GM12878 (cell line): ENCODE data around the gene YWHAG. TPM values are rescaled to one million over a fixed set of nuclear protein-coding genes. Genes with fewer than 3 reads are reported as not detected.
"Not testable (repeated sequence)": the region's sequence is repeated elsewhere in the genome, so short reads cannot be mapped to it uniquely, and the experiment has no call there.

Experiments used
- ATAC-seq: fragments of 200-7000 bp; cut with Tn5 transposase; 3 replicates; pipeline ENCODE4 v1.9.1; 2020; ENCODE audit warnings: mild to moderate bottlenecking, moderate library complexity
- BruUV-seq: library from RNA; stranded (reverse); fragments of 400-500 nt; replicated peaks from 2 replicates; lab custom pipeline; 2021; lab: Mats Ljungman, UMichigan
- CTCF ChIA-PET: fragments of 300-600 bp; sonication (Branson Sonifier 250); formaldehyde crosslinking; extraction: SDS; loops from one replicate; lab custom pipeline; 2021; ENCODE audit warnings: inconsistent platforms; lab: Yijun Ruan, JAX
- POLR2A ChIA-PET: fragments of 350-600 bp; formaldehyde crosslinking; extraction: SDS; loops from one replicate; lab custom pipeline; 2021; ENCODE audit warnings: inconsistent platforms; lab: Charles Lee
- RAD21 ChIA-PET: fragments of 300-600 bp; sonication (Branson Sonifier 250); formaldehyde crosslinking; loops from one replicate; lab custom pipeline; 2023; ENCODE audit warnings: antibody characterized with exemption; ENCODE audit not compliant: unreplicated experiment; lab: Charles Lee
- SMC1A ChIA-PET: fragments of 300-600 bp; sonication (Branson Sonifier 250); formaldehyde crosslinking; loops from one replicate; lab custom pipeline; 2023; ENCODE audit not compliant: unreplicated experiment, uncharacterized antibody; lab: Charles Lee
- DNase-seq: peaks from one replicate; pipeline ENCODE4 v3.0.0-alpha.2; 2011; ENCODE audit warnings: low read depth, low spot score
- FAIRE-seq: peaks from 3 replicates; lab custom pipeline; 2011; peaks lifted over from hg19 to GRCh38; lab: Jason Lieb, UNC
- H2AFZ ChIP-seq: 2 replicates; pipeline ENCODE4 v1.6.0; 2011; ENCODE audit warnings: low read depth, low read length, control low read depth; ENCODE audit not compliant: control insufficient read depth
- H3K27ac ChIP-seq: 2 replicates; pipeline ENCODE4 v1.5.1; 2011; ENCODE audit warnings: control low read depth; ENCODE audit not compliant: control insufficient read depth, insufficient read depth
- H3K27me3 ChIP-seq, 2 experiments: replicated peaks in 1 of 2; 2 replicates each; pipeline versions ENCODE4 v1.6.0 to v1.6.1; 2011; ENCODE audit warnings: low read length in 1 of 2; ENCODE audit not compliant: control insufficient read depth in 2 of 2, insufficient read depth in 2 of 2
- H3K36me3 ChIP-seq, 2 experiments: 2 replicates each; pipeline ENCODE4 v1.5.1; 2011; ENCODE audit warnings: low read length in 1 of 2; ENCODE audit not compliant: control insufficient read depth in 2 of 2, insufficient read depth in 2 of 2
- H3K4me1 ChIP-seq: 2 replicates; pipeline ENCODE4 v1.6.1; 2011; ENCODE audit warnings: mild to moderate bottlenecking, low read length, moderate library complexity, mixed read lengths; ENCODE audit not compliant: control insufficient read depth, insufficient read depth
- H3K4me2 ChIP-seq: 2 replicates; pipeline ENCODE4 v1.6.0; 2011; ENCODE audit warnings: control low read depth; ENCODE audit not compliant: control insufficient read depth, insufficient read depth
- H3K4me3 ChIP-seq: fragments of 200-600 bp; sonication (generic); 2 replicates; pipeline ENCODE4 v1.5.1; 2016
- H3K79me2 ChIP-seq: 2 replicates; pipeline ENCODE4 v1.6.0; 2011; ENCODE audit warnings: low read length; ENCODE audit not compliant: control insufficient read depth, insufficient read depth
- H3K9ac ChIP-seq: 2 replicates; pipeline ENCODE4 v1.8.0; 2011; ENCODE audit warnings: low read length, control low read depth, mixed read lengths; ENCODE audit not compliant: control insufficient read depth, insufficient read depth
- H3K9me3 ChIP-seq: replicated peaks from 3 replicates; pipeline ENCODE4 v1.5.1; 2011; ENCODE audit warnings: mild to moderate bottlenecking, low read length; ENCODE audit not compliant: control insufficient read depth, insufficient read depth
- H4K20me1 ChIP-seq: 2 replicates; pipeline ENCODE4 v1.6.0; 2011; ENCODE audit not compliant: control insufficient read depth, insufficient read depth
- CBFB ChIP-seq: IDR thresholded peaks from 2 replicates; pipeline ENCODE4 v1.6.1; 2016; ENCODE audit warnings: antibody characterized with exemption, low read depth
- CEBPB ChIP-seq, 2 experiments: fragments of 150-350 bp in 1 of 2; IDR thresholded peaks; 2 replicates each; pipeline ENCODE4 v1.6.1; 2012 to 2014; ENCODE audit warnings: low read depth in 2 of 2, low read length in 2 of 2, borderline replicate concordance in 1 of 2, inconsistent platforms in 1 of 2
- CREM ChIP-seq: IDR thresholded peaks from 2 replicates; pipeline ENCODE4 v1.6.1; 2014; ENCODE audit warnings: antibody characterized with exemption, low read depth
- HCFC1 ChIP-seq: fragments of 150-350 bp; IDR thresholded peaks from 2 replicates; pipeline ENCODE4 v1.6.1; 2014; ENCODE audit warnings: low read length
- IKZF1 ChIP-seq: fragments of 450-650 bp; conservative IDR thresholded peaks from 2 replicates; pipeline ENCODE4 v1.6.1; 2017; ENCODE audit warnings: antibody characterized with exemption, mild to moderate bottlenecking
- RAD21 ChIP-seq: IDR thresholded peaks from 2 replicates; pipeline ENCODE4 v1.6.1; 2011; ENCODE audit warnings: mild to moderate bottlenecking, low read depth, low read length, moderate library complexity; ENCODE audit not compliant: insufficient read depth
- WGBS: methylation state at CpG from one replicate; pipeline ENCODE4 v1.1.6; 2016; ENCODE audit warnings: low lambda C conversion rate; ENCODE audit not compliant: insufficient replicate concordance, insufficient coverage; ENCODE audit errors: missing lambda C conversion rate; 5-methylcytosine and 5-hydroxymethylcytosine counted together
- in situ Hi-C: fragments of 300-500 bp; cut with MboI; formaldehyde crosslinking; loops from 9 replicates; pipeline ENCODE4 v1.14.3; 2018; ENCODE audit warnings: mixed read lengths
- intact Hi-C: fragments of 100-400 bp; cut with micrococcal nuclease; formaldehyde crosslinking; loops from one replicate; pipeline ENCODE4 v1.14.2; 2022; ENCODE audit not compliant: unreplicated experiment
- polyA plus RNA-seq, 11 experiments: library from polyadenylated mRNA; depleted of rRNA in 4 of 11; unstranded in 6 of 11; stranded (reverse) in 5 of 11; fragments of >200 nt; fragmentation: Nextera tagmentation in 4 of 11; fragmentation: Illumina TruSeq in 1 of 11; extraction: Ambion mirVana in 4 of 11; extraction: Trizol in 1 of 11; gene quantifications; 1 replicate in 1 of 11; 2 replicates in 10 of 11; pipeline versions ENCODE4 v1.2.1 to v1.2.3, GENCODE V29; 2011 to 2016; ENCODE audit warnings: inconsistent platforms in 2 of 11, missing spikeins in 2 of 11, low read depth in 1 of 11
- total RNA-seq, 4 experiments: library from RNA; depleted of rRNA in 3 of 4; stranded (reverse); fragments of >200 nt in 3 of 4; fragmentation: Illumina TruSeq in 1 of 4; extraction: Trizol in 1 of 4; gene quantifications; 2 replicates each; pipeline versions ENCODE4 v1.2.1 to v1.2.3, GENCODE V29; 2013 to 2021
- TF ChIP-seq, protein P1 (sequence below): fragments of 150-350 bp; IDR thresholded peaks from 2 replicates; pipeline ENCODE4 v1.6.1; 2014; ENCODE audit warnings: mild to moderate bottlenecking, low read depth, low read length
- TF ChIP-seq, protein P2 (sequence below): fragments of 450-650 bp; IDR thresholded peaks from 2 replicates; pipeline ENCODE4 v1.6.1; 2016; ENCODE audit warnings: mild to moderate bottlenecking

Gene YWHAG
- total and polyA plus RNA-seq, 10 of the 15 experiments (the other 5 are each of a cell fraction or from before 2014, with no cell fraction given), result 20.2 to 157 (median 41.3) TPM

GRCh38 chr7:76293407-76293901 is 65.3 kb downstream of the YWHAG start:
- no peaks in the 10 kb centered on the region for H3K9me3 ChIP-seq
- TF ChIP-seq, protein P1, sequence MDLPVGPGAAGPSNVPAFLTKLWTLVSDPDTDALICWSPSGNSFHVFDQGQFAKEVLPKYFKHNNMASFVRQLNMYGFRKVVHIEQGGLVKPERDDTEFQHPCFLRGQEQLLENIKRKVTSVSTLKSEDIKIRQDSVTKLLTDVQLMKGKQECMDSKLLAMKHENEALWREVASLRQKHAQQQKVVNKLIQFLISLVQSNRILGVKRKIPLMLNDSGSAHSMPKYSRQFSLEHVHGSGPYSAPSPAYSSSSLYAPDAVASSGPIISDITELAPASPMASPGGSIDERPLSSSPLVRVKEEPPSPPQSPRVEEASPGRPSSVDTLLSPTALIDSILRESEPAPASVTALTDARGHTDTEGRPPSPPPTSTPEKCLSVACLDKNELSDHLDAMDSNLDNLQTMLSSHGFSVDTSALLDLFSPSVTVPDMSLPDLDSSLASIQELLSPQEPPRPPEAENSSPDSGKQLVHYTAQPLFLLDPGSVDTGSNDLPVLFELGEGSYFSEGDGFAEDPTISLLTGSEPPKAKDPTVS, result no peak
- TF ChIP-seq CEBPB (IDR thresholded peaks at IDR 0.05; ENCODE audit: borderline replicate concordance in 1 of 2, low read depth in 2 of 2, low read length in 2 of 2) (no peak), CBFB (no peak), HCFC1 (no peak), RAD21 (no peak), IKZF1 (no peak), CREM (no peak)
- TF ChIP-seq, protein P2, sequence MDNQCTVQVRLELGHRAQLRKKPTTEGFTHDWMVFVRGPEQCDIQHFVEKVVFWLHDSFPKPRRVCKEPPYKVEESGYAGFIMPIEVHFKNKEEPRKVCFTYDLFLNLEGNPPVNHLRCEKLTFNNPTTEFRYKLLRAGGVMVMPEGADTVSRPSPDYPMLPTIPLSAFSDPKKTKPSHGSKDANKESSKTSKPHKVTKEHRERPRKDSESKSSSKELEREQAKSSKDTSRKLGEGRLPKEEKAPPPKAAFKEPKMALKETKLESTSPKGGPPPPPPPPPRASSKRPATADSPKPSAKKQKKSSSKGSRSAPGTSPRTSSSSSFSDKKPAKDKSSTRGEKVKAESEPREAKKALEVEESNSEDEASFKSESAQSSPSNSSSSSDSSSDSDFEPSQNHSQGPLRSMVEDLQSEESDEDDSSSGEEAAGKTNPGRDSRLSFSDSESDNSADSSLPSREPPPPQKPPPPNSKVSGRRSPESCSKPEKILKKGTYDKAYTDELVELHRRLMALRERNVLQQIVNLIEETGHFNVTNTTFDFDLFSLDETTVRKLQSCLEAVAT, result no peak
- TF ChIP-seq, all 136 proteins: peak for 0
- H3K36me3 ChIP-seq, result no peaks in the 10 kb centered on the region
- no peak overlapping the region for H3K4me2 ChIP-seq
- H2AFZ ChIP-seq, result no peak overlapping the region
- no peaks in the 10 kb centered on the region for H3K27me3 ChIP-seq
- RAD21 ChIA-PET, result interaction anchor here (1.1 kb wide), 1 partner anchor 22 kb away, joined by 3 read pairs; no protein-coding TSS in a partner anchor
- FAIRE-seq (no peak), DNase-seq (no peak), ATAC-seq (no peak)
- SMC1A ChIA-PET, result interaction anchor here (1.0 to 2.6 kb wide), 3 partner anchors 21 to 115 kb away, joined by 3 to 16 read pairs (median 11); no protein-coding TSS in a partner anchor
- no peaks in the 10 kb centered on the region for H3K79me2 ChIP-seq
- BruUV-seq, result no TSS peak
- in situ Hi-C loops, result no loop called here
- CTCF ChIA-PET, result interaction anchor here (12.9 kb wide), 1 partner anchor 22 kb away, joined by 229 read pairs; no protein-coding TSS in a partner anchor
- 62% methylated on average over 8 of the region's 8 CpGs for WGBS
- H3K4me1 ChIP-seq, result peaks cover 6% of the 10 kb centered on the region
- H3K27ac ChIP-seq, result no peak overlapping the region
- intact Hi-C loops, result no loop called here
- H3K9ac ChIP-seq, result no peak overlapping the region
- no peaks in the 10 kb centered on the region for H4K20me1 ChIP-seq
- no peak overlapping the region for H3K4me3 ChIP-seq
- POLR2A ChIA-PET, result interaction anchor here (0.7 kb wide), 2 partner anchors 25 to 28 kb away, joined by 3 to 4 read pairs; no protein-coding TSS in a partner anchor

- DNase-seq, FAIRE-seq, H3K4me1 ChIP-seq, H4K20me1 ChIP-seq, intact Hi-C loops, H2AFZ ChIP-seq, H3K27me3 ChIP-seq, H3K4me2 ChIP-seq, H3K36me3 ChIP-seq, H3K79me2 ChIP-seq, H3K9ac ChIP-seq, H3K9me3 ChIP-seq, in situ Hi-C loops, H3K4me3 ChIP-seq, H3K27ac ChIP-seq, ATAC-seq, BruUV-seq: not testable (repeated sequence)
- ChIA-PET CTCF (interaction anchor here (0.8 to 12.9 kb wide), 7 partner anchors 10 to 272 kb away, joined by 3 to 229 read pairs (median 10); partner anchors contain the start of genes HSPB1 and YWHAG), SMC1A (interaction anchor here (0.8 to 3.0 kb wide), 6 partner anchors 11 to 115 kb away, joined by 3 to 34 read pairs (median 10); no protein-coding TSS in a partner anchor), RAD21 (interaction anchor here (0.9 to 3.1 kb wide), 3 partner anchors 10 to 119 kb away, joined by 3 to 86 read pairs (median 11); partner anchors contain the start of gene HSPB1), POLR2A (interaction anchor here (0.5 to 2.1 kb wide), 3 partner anchors 9 to 25 kb away, joined by 3 to 12 read pairs (median 4); partner anchors contain the start of gene HSPB1)
- 64% methylated on average over 5 of the region's 5 CpGs for WGBS
Observed at GRCh38 chr7:76292911-76293310, 65.9 kb downstream of the YWHAG start.
